Liver (tissue), 9 donors: ENCODE data around the gene MPND. TPM values are rescaled to one million over a fixed set of nuclear protein-coding genes. Genes with fewer than 3 reads are reported as not detected.

Experiments
- DNase-seq: peaks from one replicate; pipeline ENCODE4 v3.0.0-alpha.2; 2017; ENCODE audit warnings: low spot score
- H3K27ac ChIP-seq, 2 donors: one replicate each; pipeline ENCODE4 v1.7.0; 2013; ENCODE audit warnings: inconsistent platforms in 2 of 2, low read length in 2 of 2, control low read depth in 1 of 2, low read depth in 1 of 2, mild to moderate bottlenecking in 1 of 2
- H3K27me3 ChIP-seq, 4 donors: one replicate each; pipeline versions ENCODE4 v1.6.1 to v1.7.0; 2013; ENCODE audit warnings: low read length in 3 of 4, inconsistent platforms in 1 of 4, mild to moderate bottlenecking in 1 of 4, moderate library complexity in 1 of 4; ENCODE audit not compliant: control insufficient read depth in 4 of 4, insufficient read depth in 4 of 4
- H3K36me3 ChIP-seq, 4 donors: one replicate each; pipeline versions ENCODE4 v1.6.1 to v1.7.0; 2013; ENCODE audit warnings: low read length in 3 of 4, mild to moderate bottlenecking in 3 of 4, low read depth in 1 of 4, moderate library complexity in 1 of 4; ENCODE audit not compliant: control insufficient read depth in 4 of 4, insufficient read depth in 3 of 4
- H3K4me1 ChIP-seq, 4 donors: one replicate each; pipeline versions ENCODE4 v1.6.1 to v1.7.0; 2013; ENCODE audit warnings: low read length in 3 of 4, mild to moderate bottlenecking in 3 of 4, moderate library complexity in 1 of 4; ENCODE audit not compliant: control insufficient read depth in 4 of 4, insufficient read depth in 4 of 4
- H3K4me3 ChIP-seq, 3 donors: one replicate each; pipeline versions ENCODE4 v1.6.1 to v1.7.0; 2013; ENCODE audit warnings: low read length in 3 of 3, control low read depth in 1 of 3, low read depth in 1 of 3, mild to moderate bottlenecking in 1 of 3
- H3K9ac ChIP-seq, 2 donors: one replicate each; pipeline ENCODE4 v1.7.0; 2013; ENCODE audit warnings: low read length in 2 of 2, mild to moderate bottlenecking in 2 of 2, moderate library complexity in 2 of 2, control low read depth in 1 of 2, low read depth in 1 of 2
- H3K9me3 ChIP-seq, 4 donors: one replicate each; pipeline versions ENCODE4 v1.6.1 to v1.7.0; 2013; ENCODE audit warnings: low read length in 3 of 4; ENCODE audit not compliant: control insufficient read depth in 4 of 4
- FOXA1 ChIP-seq: IDR thresholded peaks from 2 replicates; pipeline ENCODE4 v1.6.1; 2016; ENCODE audit warnings: antibody characterized with exemption
- FOXA2 ChIP-seq: IDR thresholded peaks from 2 replicates; pipeline ENCODE4 v1.6.1; 2016; ENCODE audit warnings: antibody characterized with exemption
- GABPA ChIP-seq, 2 donors: IDR thresholded peaks in 1 of 2; conservative IDR thresholded peaks in 1 of 2; 2 replicates each; pipeline ENCODE4 v1.6.1; 2016; ENCODE audit warnings: antibody characterized with exemption in 2 of 2, mild to moderate bottlenecking in 1 of 2, moderate library complexity in 1 of 2
- HNF4A ChIP-seq, 2 donors: conservative IDR thresholded peaks; 2 replicates each; pipeline ENCODE4 v1.6.1; 2016; ENCODE audit warnings: antibody characterized with exemption in 2 of 2, mild to moderate bottlenecking in 2 of 2
- HNF4G ChIP-seq: IDR thresholded peaks from 2 replicates; pipeline ENCODE4 v1.6.1; 2016; ENCODE audit warnings: antibody characterized with exemption
- JUND ChIP-seq, 2 donors: IDR thresholded peaks; 2 replicates each; pipeline ENCODE4 v1.6.1; 2016; ENCODE audit warnings: antibody characterized with exemption in 2 of 2
- NR2F2 ChIP-seq: IDR thresholded peaks from 2 replicates; pipeline ENCODE4 v1.6.1; 2016; ENCODE audit warnings: antibody characterized with exemption
- RAD21 ChIP-seq, 2 donors: IDR thresholded peaks; 2 replicates each; pipeline ENCODE4 v1.6.1; 2016; ENCODE audit warnings: antibody characterized with exemption in 2 of 2, mild to moderate bottlenecking in 2 of 2
- RXRA ChIP-seq, 2 donors: IDR thresholded peaks; 2 replicates each; pipeline ENCODE4 v1.6.1; 2017 to 2018; ENCODE audit warnings: antibody characterized with exemption in 2 of 2, mild to moderate bottlenecking in 1 of 2
- SP1 ChIP-seq: IDR thresholded peaks from 2 replicates; pipeline ENCODE4 v1.6.1; 2018; ENCODE audit warnings: antibody characterized with exemption, mild to moderate bottlenecking
- TAF1 ChIP-seq: conservative IDR thresholded peaks from 2 replicates; pipeline ENCODE4 v1.6.1; 2016; ENCODE audit warnings: antibody characterized with exemption, mild to moderate bottlenecking
- YY1 ChIP-seq: IDR thresholded peaks from 2 replicates; pipeline ENCODE4 v1.6.1; 2016; ENCODE audit warnings: antibody characterized with exemption, mild to moderate bottlenecking
- whole genome bisulfite sequencing: extraction: QIAGEN DNeasy Blood & Tissue Kit; methylation state at CpG from one replicate; pipeline ENCODE4 v1.1.7; 2013; 5-methylcytosine and 5-hydroxymethylcytosine counted together
- polyA plus RNA-seq, 2 donors: library from polyadenylated mRNA; stranded (reverse) in 1 of 2; unstranded in 1 of 2; fragments of 200-250 nt in 1 of 2; fragments of >200 nt in 1 of 2; fragmentation: Nextera tagmentation in 1 of 2; extraction: Ambion mirVana in 1 of 2; gene quantifications; one replicate each; pipeline versions ENCODE4 v1.2.1 to v1.2.3, GENCODE V29; 2013 to 2015
- total RNA-seq, 2 donors: library from RNA; depleted of rRNA; stranded (reverse); fragments of >200 nt; gene quantifications; one replicate each; pipeline ENCODE4 v1.2.3, GENCODE V29; 2014
- TF ChIP-seq, protein P1 (sequence below): fragments of 150-350 bp; IDR thresholded peaks from 2 replicates; pipeline ENCODE4 v1.5.1; 2017; ENCODE audit warnings: improper control_type of control experiment, low read depth, low read length; ENCODE audit not compliant: missing input control
- TF ChIP-seq, protein P2 (sequence below): IDR thresholded peaks from 2 replicates; pipeline ENCODE4 v1.6.1; 2016; ENCODE audit warnings: antibody characterized with exemption
- TF ChIP-seq, protein P3 (sequence below): IDR thresholded peaks from 2 replicates; pipeline ENCODE4 v1.6.1; 2016; ENCODE audit warnings: antibody characterized with exemption
- TF ChIP-seq, protein P4 (sequence below): IDR thresholded peaks from 2 replicates; pipeline ENCODE4 v1.6.1; 2016; ENCODE audit warnings: antibody characterized with exemption, mild to moderate bottlenecking
- donor health status: healthy.
- donor health status: healthy.
- donor health status: healthy.
- donor health status: healthy.
- donor health status: healthy.

Gene MPND
- total and polyA plus RNA-seq, 4 donors: 4.7 to 9.9 (median 9.2) TPM

DNA sequence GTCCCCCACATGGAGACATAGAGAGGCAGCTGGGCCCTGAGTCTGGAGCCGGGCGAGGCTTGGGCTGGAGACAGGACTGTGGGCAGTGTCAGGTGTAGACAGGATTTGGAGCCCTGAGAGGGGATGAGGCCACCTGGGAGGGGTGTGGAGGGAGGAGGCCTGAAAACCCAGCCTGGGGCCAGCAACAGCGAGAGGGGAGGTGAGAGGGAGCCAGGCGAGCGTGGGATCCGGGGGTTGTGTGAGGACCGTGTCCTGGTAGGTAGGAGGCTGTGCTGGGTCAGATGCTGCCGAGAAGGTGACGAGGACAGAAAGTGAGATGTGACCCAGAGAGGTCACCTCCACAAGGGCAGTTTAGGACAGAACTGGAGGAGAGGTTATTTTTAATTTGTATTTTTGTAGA lies 7.4 kb downstream of the MPND start:
- Histone ChIP-seq H3K27me3 (no peaks in the 10 kb centered on the region), H3K4me3 (no peak overlapping the region), H3K9ac (no peak overlapping the region), H3K4me1 (peaks cover 0 to 9% (median 5%) of the 10 kb centered on the region in 4 donors), H3K27ac (no peak overlapping the region), H3K36me3 (peaks cover 0 to 2% (median under 1%) of the 10 kb centered on the region in 4 donors), H3K9me3 (no peaks in the 10 kb centered on the region)
- DNase-seq: no peak
- TF ChIP-seq JUND (IDR thresholded peaks at IDR 0.05): no peak
- no peak for TF ChIP-seq HNF4G
- TF ChIP-seq, protein P1, sequence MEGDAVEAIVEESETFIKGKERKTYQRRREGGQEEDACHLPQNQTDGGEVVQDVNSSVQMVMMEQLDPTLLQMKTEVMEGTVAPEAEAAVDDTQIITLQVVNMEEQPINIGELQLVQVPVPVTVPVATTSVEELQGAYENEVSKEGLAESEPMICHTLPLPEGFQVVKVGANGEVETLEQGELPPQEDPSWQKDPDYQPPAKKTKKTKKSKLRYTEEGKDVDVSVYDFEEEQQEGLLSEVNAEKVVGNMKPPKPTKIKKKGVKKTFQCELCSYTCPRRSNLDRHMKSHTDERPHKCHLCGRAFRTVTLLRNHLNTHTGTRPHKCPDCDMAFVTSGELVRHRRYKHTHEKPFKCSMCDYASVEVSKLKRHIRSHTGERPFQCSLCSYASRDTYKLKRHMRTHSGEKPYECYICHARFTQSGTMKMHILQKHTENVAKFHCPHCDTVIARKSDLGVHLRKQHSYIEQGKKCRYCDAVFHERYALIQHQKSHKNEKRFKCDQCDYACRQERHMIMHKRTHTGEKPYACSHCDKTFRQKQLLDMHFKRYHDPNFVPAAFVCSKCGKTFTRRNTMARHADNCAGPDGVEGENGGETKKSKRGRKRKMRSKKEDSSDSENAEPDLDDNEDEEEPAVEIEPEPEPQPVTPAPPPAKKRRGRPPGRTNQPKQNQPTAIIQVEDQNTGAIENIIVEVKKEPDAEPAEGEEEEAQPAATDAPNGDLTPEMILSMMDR: no peak
- TF ChIP-seq RAD21 (IDR thresholded peaks at IDR 0.05): no peak
- 97% methylated on average over 9 of the region's 9 CpGs for WGBS

DNA sequence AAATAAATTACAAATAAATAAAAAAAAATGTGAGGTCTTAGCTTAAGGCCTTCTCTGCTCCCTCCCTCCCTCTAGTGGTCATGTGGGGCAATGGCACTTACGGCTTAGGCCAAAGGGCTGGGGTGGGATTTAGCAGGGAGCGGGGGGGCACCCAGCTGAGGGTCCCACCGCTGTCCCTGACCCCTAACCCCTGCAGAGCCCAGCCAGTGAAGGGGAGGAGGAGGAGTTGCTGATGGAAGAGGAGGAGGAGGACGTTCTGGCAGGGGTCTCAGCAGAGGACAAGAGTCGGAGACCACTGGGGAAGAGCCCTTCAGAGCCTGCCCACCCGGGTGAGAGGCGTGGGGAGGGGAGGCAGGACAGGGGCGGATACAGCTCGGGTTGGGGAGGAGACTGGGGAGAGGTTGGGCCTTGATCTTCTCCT lies 9.3 kb downstream of the MPND start:
- no peak overlapping the region for H3K9ac ChIP-seq
- no peaks in the 10 kb centered on the region for H3K9me3 ChIP-seq
- no peak overlapping the region for H3K27ac ChIP-seq
- peak; percentile 60 for DNase-seq
- H3K4me1 ChIP-seq: peaks cover 0 to 3% (median 0%) of the 10 kb centered on the region in 4 donors
- H3K4me3 ChIP-seq: no peak overlapping the region
- H3K36me3 ChIP-seq: peaks cover 0 to 3% (median 1%) of the 10 kb centered on the region in 4 donors
- H3K27me3 ChIP-seq: no peaks in the 10 kb centered on the region
- WGBS: 41% methylated on average over 9 of the region's 9 CpGs
- TF ChIP-seq RXRA (IDR thresholded peaks at IDR 0.05) (no peak), JUND (IDR thresholded peaks at IDR 0.05) (no peak), TAF1 (no peak), RAD21 (IDR thresholded peaks at IDR 0.05) (peak; percentile 73 to 82), NR2F2 (no peak), FOXA1 (no peak)
- TF ChIP-seq, protein P2, sequence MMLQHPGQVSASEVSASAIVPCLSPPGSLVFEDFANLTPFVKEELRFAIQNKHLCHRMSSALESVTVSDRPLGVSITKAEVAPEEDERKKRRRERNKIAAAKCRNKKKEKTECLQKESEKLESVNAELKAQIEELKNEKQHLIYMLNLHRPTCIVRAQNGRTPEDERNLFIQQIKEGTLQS: no peak
- TF ChIP-seq, protein P3, sequence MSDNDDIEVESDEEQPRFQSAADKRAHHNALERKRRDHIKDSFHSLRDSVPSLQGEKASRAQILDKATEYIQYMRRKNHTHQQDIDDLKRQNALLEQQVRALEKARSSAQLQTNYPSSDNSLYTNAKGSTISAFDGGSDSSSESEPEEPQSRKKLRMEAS: no peak
- TF ChIP-seq, protein P1: peak; percentile 73

DNA sequence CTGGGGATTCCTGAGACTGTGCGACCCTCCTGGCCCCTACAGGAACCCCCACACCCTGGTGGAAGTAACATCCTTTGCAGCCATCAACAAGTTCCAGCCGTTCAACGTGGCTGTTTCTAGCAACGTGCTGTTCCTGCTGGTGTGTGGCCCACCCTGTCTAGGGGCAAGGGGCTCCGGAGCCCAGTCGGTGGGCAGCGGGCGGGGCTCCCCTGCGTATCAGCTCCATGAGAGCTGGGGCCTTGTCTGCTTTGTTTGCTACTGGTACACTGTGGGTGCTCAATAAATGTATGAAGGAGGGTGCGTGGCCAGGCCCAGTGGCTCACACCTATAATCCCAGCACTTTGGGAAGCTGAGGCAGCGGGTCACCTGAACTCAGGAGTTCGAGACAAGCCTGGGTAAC lies 10.9 kb downstream of the MPND start:
- H3K4me3 ChIP-seq: no peak overlapping the region
- H3K9me3 ChIP-seq: no peaks in the 10 kb centered on the region
- DNase-seq: no peak
- no peaks in the 10 kb centered on the region for H3K27me3 ChIP-seq
- no peak for TF ChIP-seq FOXA1
- no peak for TF ChIP-seq SP1
- TF ChIP-seq NR2F2: no peak
- TF ChIP-seq RAD21 (IDR thresholded peaks at IDR 0.05): no peak
- no peak for TF ChIP-seq FOXA2
- TF ChIP-seq, protein P1: no peak
- no peak for TF ChIP-seq HNF4G
- no peak for TF ChIP-seq HNF4A (conservative IDR thresholded peaks at IDR 0.05)
- TF ChIP-seq JUND (IDR thresholded peaks at IDR 0.05): no peak
- TF ChIP-seq, protein P2: no peak
- no peak for TF ChIP-seq GABPA (IDR thresholded peaks at IDR 0.05 in 1 of 2, conservative IDR thresholded peaks at IDR 0.05 in 1 of 2)
- TF ChIP-seq, protein P4, sequence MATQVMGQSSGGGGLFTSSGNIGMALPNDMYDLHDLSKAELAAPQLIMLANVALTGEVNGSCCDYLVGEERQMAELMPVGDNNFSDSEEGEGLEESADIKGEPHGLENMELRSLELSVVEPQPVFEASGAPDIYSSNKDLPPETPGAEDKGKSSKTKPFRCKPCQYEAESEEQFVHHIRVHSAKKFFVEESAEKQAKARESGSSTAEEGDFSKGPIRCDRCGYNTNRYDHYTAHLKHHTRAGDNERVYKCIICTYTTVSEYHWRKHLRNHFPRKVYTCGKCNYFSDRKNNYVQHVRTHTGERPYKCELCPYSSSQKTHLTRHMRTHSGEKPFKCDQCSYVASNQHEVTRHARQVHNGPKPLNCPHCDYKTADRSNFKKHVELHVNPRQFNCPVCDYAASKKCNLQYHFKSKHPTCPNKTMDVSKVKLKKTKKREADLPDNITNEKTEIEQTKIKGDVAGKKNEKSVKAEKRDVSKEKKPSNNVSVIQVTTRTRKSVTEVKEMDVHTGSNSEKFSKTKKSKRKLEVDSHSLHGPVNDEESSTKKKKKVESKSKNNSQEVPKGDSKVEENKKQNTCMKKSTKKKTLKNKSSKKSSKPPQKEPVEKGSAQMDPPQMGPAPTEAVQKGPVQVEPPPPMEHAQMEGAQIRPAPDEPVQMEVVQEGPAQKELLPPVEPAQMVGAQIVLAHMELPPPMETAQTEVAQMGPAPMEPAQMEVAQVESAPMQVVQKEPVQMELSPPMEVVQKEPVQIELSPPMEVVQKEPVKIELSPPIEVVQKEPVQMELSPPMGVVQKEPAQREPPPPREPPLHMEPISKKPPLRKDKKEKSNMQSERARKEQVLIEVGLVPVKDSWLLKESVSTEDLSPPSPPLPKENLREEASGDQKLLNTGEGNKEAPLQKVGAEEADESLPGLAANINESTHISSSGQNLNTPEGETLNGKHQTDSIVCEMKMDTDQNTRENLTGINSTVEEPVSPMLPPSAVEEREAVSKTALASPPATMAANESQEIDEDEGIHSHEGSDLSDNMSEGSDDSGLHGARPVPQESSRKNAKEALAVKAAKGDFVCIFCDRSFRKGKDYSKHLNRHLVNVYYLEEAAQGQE: no peak
- TF ChIP-seq YY1: no peak
- H3K9ac ChIP-seq: no peak overlapping the region
- WGBS: 90% methylated on average over 12 of the region's 12 CpGs
- peaks cover 0 to 7% (median 0%) of the 10 kb centered on the region in 4 donors for H3K4me1 ChIP-seq
- H3K36me3 ChIP-seq: peaks cover 2 to 18% (median 6%) of the 10 kb centered on the region in 4 donors
- H3K27ac ChIP-seq: no peak overlapping the region
